Activated CD8-positive, alpha-beta memory T cell treated with anti-CD3 and anti-CD28 coated beads, Interleukin-2, amount 50 U/mL, for 48 hours (primary cell): ENCODE data around the gene ZNF521.

Source experiments
- DNase-seq: peaks from one replicate; pipeline ENCODE4 v3.0.0-alpha.2; 2020

ZNF521 gene

GRCh38 chr18:25016666-25017065 is 335.3 kb downstream of the ZNF521 start:
- no peak for DNase-seq

GRCh38 chr18:25016181-25016580 is 335.8 kb downstream of the ZNF521 start:
- no peak for DNase-seq
